BE2C (cell line): Measurements from ENCODE around the gene RGL1.

Experiments used
- DNase-seq: peaks from one replicate; pipeline ENCODE4 v3.0.0-alpha.2; 2020
- H3K27me3 ChIP-seq: fragments of 250-450 bp; sonication (Bioruptor Pico); 2 replicates; pipeline ENCODE4 v1.5.1; 2020; ENCODE audit warnings: mild to moderate bottlenecking
- H3K36me3 ChIP-seq: fragments of 250-450 bp; sonication (Bioruptor Pico); 2 replicates; pipeline ENCODE4 v1.5.1; 2020; ENCODE audit warnings: mild to moderate bottlenecking
- H3K4me1 ChIP-seq: fragments of 250-450 bp; sonication (Bioruptor Pico); 2 replicates; pipeline ENCODE4 v1.5.1; 2020
- H3K4me3 ChIP-seq: 2 replicates; pipeline ENCODE4 v1.5.1; 2011; ENCODE audit warnings: low read depth, low read length
- H3K9me3 ChIP-seq: fragments of 250-450 bp; sonication (Bioruptor Pico); 2 replicates; pipeline ENCODE4 v1.5.1; 2020
- TF ChIP-seq, protein P1 (sequence below): IDR thresholded peaks from 2 replicates; pipeline ENCODE4 v1.5.1; 2012; ENCODE audit warnings: mild to moderate bottlenecking, low read depth, low read length

The RGL1 gene

DNA sequence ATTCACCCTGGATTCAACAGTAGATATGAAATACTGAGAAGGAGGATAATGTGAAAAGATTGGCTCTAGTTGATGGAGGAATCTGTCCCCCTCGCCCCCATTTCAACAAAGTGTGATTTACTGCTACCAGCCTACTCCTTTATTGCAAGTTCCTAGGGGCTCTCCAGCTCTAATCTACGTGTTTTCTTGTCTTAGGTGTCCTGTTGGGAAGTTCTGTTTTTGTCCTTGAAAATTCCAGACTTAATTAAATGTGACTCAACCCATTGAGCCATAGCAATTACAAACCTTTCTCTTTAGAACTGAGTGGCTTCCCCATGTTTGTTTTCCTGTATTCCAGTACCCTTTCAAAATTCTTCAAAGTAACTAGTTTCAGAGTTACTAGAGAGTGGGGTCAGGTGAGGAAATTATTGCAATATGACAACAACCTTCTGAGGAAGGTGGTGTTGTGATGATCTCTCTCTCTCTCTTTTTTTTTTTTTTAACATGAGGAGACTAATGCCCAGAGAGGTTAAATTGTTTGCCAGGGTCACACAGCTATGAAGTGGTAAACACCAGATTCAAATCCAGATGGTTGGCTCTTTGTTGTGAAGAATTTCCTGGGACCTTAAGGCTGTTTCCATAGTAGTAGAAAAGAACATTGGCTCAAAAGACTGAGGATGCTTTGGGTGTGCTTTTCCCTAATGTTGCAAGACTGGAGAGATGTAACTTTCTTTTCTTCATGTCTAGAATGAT lies 3.5 kb downstream of the RGL1 start:
- no peaks in the 10 kb centered on the region for H3K36me3 ChIP-seq
- no peak for DNase-seq
- no peak overlapping the region for H3K4me3 ChIP-seq
- TF ChIP-seq, protein P1, sequence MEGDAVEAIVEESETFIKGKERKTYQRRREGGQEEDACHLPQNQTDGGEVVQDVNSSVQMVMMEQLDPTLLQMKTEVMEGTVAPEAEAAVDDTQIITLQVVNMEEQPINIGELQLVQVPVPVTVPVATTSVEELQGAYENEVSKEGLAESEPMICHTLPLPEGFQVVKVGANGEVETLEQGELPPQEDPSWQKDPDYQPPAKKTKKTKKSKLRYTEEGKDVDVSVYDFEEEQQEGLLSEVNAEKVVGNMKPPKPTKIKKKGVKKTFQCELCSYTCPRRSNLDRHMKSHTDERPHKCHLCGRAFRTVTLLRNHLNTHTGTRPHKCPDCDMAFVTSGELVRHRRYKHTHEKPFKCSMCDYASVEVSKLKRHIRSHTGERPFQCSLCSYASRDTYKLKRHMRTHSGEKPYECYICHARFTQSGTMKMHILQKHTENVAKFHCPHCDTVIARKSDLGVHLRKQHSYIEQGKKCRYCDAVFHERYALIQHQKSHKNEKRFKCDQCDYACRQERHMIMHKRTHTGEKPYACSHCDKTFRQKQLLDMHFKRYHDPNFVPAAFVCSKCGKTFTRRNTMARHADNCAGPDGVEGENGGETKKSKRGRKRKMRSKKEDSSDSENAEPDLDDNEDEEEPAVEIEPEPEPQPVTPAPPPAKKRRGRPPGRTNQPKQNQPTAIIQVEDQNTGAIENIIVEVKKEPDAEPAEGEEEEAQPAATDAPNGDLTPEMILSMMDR = no peak
- no peaks in the 10 kb centered on the region for H3K9me3 ChIP-seq
- peaks cover 12% of the 10 kb centered on the region for H3K4me1 ChIP-seq
- H3K27me3 ChIP-seq = no peaks in the 10 kb centered on the region

DNA sequence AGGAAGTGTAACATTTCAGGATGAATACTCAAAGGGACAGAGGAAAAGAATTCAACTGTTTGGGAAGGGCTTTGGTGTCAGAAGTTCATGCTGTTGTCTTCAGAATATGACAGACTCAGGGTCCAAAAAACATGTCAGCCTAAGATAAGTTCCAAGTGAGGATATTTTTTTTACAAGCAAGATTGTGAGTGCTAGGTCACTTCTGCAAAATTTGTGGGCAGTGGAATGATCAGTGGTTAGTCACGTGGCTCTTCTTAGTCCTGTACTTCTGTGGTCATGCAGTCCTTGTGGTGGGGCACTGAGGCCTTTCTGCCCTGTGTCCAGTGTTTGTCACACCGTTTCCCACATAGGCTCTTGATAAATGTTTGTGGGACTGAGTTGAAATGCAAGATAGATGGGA lies 5.2 kb downstream of the RGL1 start:
- DNase-seq = no peak
- Histone ChIP-seq H3K36me3 (no peaks in the 10 kb centered on the region), H3K4me1 (peaks cover 7% of the 10 kb centered on the region), H3K4me3 (no peak overlapping the region), H3K27me3 (no peaks in the 10 kb centered on the region), H3K9me3 (no peaks in the 10 kb centered on the region)
- TF ChIP-seq, protein P1 = no peak

DNA sequence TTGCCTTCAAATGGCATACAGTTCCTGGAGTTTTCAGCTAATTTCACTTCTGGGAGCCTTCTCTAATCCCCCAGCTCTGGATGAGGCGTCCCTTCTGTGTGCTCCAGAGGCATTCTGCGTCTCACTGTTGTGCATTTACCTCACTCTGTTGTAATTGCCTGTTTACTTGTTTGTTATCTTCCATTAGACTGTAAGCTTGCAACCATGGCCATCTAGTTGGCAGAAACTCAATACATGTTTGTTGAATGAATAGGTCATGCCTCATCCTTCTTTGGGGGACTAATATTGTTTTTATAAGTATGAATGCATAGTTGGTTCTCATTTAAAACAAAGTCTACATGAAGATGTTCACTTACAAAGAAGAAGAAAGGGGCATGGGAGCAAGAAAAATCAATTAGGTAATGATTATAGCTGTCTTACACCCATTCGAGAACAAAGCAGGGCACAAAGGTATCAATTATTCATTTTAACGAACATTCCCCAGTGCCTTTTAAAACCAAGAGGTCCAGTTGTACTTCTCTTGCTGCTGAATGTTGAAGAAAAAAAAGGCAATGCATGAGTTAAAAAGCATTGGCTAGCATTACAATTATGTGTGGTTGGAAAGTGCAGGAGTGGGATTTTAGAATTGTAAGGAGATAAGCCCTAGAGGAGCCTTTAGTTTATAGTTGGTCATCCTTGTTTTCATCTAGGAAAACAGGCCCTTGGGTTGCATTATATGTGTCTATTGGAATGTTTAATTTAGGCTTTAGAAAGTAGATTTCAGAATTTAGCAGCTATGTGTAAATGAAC lies 6.0 kb downstream of the RGL1 start:
- H3K27me3 ChIP-seq = no peaks in the 10 kb centered on the region
- H3K9me3 ChIP-seq = no peaks in the 10 kb centered on the region
- peaks cover 7% of the 10 kb centered on the region for H3K4me1 ChIP-seq
- TF ChIP-seq, protein P1 = no peak
- no peak overlapping the region for H3K4me3 ChIP-seq
- H3K36me3 ChIP-seq = no peaks in the 10 kb centered on the region
- DNase-seq = no peak

DNA sequence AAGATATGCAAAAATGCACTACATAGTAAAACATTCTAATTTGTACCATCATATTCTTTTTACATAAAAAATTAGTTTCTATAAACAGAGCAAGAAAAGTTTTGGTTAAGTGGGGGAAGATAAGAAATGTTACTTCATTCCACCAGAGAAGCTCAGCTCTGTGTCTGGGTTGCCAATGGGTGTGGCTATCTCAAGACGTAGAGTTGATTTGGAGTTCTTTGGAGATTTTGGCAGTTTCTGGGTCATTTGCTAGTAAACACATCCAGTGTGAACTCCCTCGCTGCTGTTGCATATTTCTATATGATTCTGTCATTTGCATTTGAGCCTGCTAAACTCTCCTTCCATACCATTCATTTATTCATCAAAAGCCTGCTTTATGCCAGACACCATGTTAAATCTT lies 7.2 kb downstream of the RGL1 start:
- Histone ChIP-seq H3K27me3 (no peaks in the 10 kb centered on the region), H3K36me3 (no peaks in the 10 kb centered on the region), H3K4me3 (no peak overlapping the region), H3K9me3 (no peaks in the 10 kb centered on the region), H3K4me1 (peaks cover 4% of the 10 kb centered on the region)
- DNase-seq = no peak
- TF ChIP-seq, protein P1 = no peak

DNA sequence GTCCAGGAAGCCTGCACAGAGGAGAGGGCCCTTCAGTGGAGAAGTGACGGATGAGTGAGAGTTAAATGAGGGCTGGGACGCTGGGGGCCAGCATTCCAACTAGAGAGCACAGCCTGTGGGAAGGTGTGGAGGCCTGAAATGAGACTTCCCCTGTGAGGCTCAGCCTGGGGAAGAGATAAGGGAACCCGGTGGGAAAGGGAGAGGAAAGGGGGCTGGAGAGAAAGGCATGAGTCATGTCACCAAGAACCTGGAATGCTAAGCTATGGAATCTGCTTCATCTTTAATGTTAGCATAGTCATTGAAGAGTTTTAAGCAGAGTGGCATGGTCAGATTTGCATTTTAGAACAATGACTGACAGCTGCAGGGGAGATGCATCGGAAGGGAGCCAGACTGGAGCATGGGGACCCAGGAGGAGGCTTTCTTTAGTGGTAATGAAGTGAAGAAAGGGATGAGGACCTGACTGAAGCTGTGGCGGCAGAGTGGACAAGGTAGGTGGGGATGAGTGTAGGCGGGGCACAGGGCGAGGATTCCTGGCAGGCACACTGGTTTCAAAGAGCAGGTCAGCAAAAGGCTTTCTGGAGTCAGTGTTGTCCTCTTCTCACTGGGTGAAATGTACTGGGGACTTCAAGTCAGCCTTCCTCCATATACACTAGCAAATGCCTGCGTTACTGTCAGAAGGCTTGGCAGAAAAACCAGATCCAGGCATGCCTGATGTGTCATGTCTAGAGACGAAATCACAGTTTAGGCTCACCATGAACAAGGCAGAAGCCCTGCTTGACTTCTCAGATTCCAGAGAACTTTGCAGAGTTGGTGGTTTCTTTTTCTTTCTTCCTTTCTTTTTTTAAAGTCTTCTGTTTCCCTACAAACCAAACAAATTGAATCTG lies 8.0 kb downstream of the RGL1 start:
- Histone ChIP-seq H3K27me3 (no peaks in the 10 kb centered on the region), H3K4me1 (peaks cover 4% of the 10 kb centered on the region), H3K9me3 (no peaks in the 10 kb centered on the region), H3K4me3 (no peak overlapping the region), H3K36me3 (no peaks in the 10 kb centered on the region)
- no peak for DNase-seq
- TF ChIP-seq, protein P1 = no peak
